Panc1 (cell line): ENCODE measurements around the gene KBTBD4. TPM values are rescaled to one million over a fixed set of nuclear protein-coding genes. Genes with fewer than 3 reads are reported as not detected.

Experiments
- ATAC-seq: fragments of 200-7000 bp; cut with Tn5 transposase; 2 replicates; pipeline ENCODE4 v1.9.1; 2020; ENCODE audit warnings: mild to moderate bottlenecking, moderate library complexity
- BruUV-seq: library from RNA; stranded (reverse); fragments of 400-500 nt; replicated peaks from 2 replicates; lab custom pipeline; 2021; lab: Mats Ljungman, UMichigan
- CTCF ChIA-PET: fragments of 300-600 bp; sonication (Branson Sonifier 250); formaldehyde crosslinking; loops from one replicate; lab custom pipeline; 2022; ENCODE audit warnings: antibody characterized with exemption; lab: Charles Lee
- POLR2A ChIA-PET: fragments of 300-600 bp; sonication (Branson Sonifier 250); formaldehyde crosslinking; loops from one replicate; lab custom pipeline; 2022; ENCODE audit warnings: antibody characterized with exemption; lab: Charles Lee
- DNase-seq: peaks from one replicate; pipeline ENCODE4 v3.0.0-alpha.2; 2010; ENCODE audit warnings: low read depth, low spot score
- H3K27ac ChIP-seq: 2 replicates; pipeline ENCODE4 v1.5.1; 2011; ENCODE audit warnings: mild to moderate bottlenecking, low read length, inconsistent platforms
- H3K27me3 ChIP-seq: fragments of 200-500 bp; sonication (Bioruptor generic); 2 replicates; pipeline ENCODE4 v1.6.0; 2014; ENCODE audit warnings: low read length, inconsistent platforms; ENCODE audit not compliant: control insufficient read depth, insufficient read depth
- H3K36me3 ChIP-seq: fragments of 200-500 bp; sonication (Bioruptor generic); 2 replicates; pipeline ENCODE4 v1.5.1; 2014; ENCODE audit warnings: inconsistent platforms, mild to moderate bottlenecking, low read length, moderate library complexity; ENCODE audit not compliant: control insufficient read depth, insufficient read depth
- H3K4me1 ChIP-seq: 2 replicates; pipeline ENCODE4 v1.5.1; 2011; ENCODE audit warnings: inconsistent platforms, mild to moderate bottlenecking, low read length, moderate library complexity; ENCODE audit not compliant: control insufficient read depth, insufficient read depth
- H3K4me3 ChIP-seq, 2 experiments: 2 replicates each; pipeline ENCODE4 v1.5.1; 2011 to 2012; ENCODE audit warnings: low read depth in 2 of 2, low read length in 2 of 2, mild to moderate bottlenecking in 2 of 2, inconsistent platforms in 1 of 2, moderate library complexity in 1 of 2
- H3K9me3 ChIP-seq: fragments of 200-500 bp; sonication (Bioruptor generic); 2 replicates; pipeline ENCODE4 v1.5.1; 2014; ENCODE audit warnings: low read depth, mild to moderate bottlenecking, inconsistent platforms, low read length, moderate library complexity; ENCODE audit not compliant: control insufficient read depth, insufficient read depth
- POLR2AphosphoS5 ChIP-seq: IDR thresholded peaks from 2 replicates; pipeline ENCODE4 v1.6.1; 2012; ENCODE audit warnings: mild to moderate bottlenecking, low read depth, low read length, moderate library complexity
- SIN3A ChIP-seq: IDR thresholded peaks from 2 replicates; pipeline ENCODE4 v1.6.1; 2012; ENCODE audit warnings: low read depth, mild to moderate bottlenecking, low read length, moderate library complexity, borderline replicate concordance; ENCODE audit not compliant: insufficient read depth
- TCF7L2 ChIP-seq: IDR thresholded peaks from 2 replicates; pipeline ENCODE4 v1.6.1; 2011; ENCODE audit warnings: mild to moderate bottlenecking, low read depth, low read length, inconsistent platforms
- in situ Hi-C: cut with HindIII; loops from 2 replicates; pipeline ENCODE4 v1.10.0; 2016; ENCODE audit warnings: low sequenced_read_pairs, low pct_unique_long_range_greater_than_20kb
- intact Hi-C: fragments of 100-400 bp; cut with micrococcal nuclease; formaldehyde crosslinking; loops from one replicate; pipeline ENCODE4 v1.10.0; 2022; ENCODE audit not compliant: unreplicated experiment
- total RNA-seq: library from RNA; stranded (reverse); gene quantifications from one replicate; pipeline ENCODE4 v1.2.1, GENCODE V29; 2021; ENCODE audit not compliant: unreplicated experiment
- TF ChIP-seq, protein P1 (sequence below), 2 experiments: IDR thresholded peaks; 2 replicates each; pipeline ENCODE4 v1.6.1; 2011 to 2012; ENCODE audit warnings: low read depth in 2 of 2, control low read depth in 1 of 2, low read length in 1 of 2, mild to moderate bottlenecking in 1 of 2, moderate library complexity in 1 of 2; ENCODE audit not compliant: insufficient read depth in 1 of 2
- TF ChIP-seq, protein P2 (sequence below): fragments of 450-650 bp; IDR thresholded peaks from 2 replicates; pipeline ENCODE4 v1.5.1; 2017; ENCODE audit warnings: mild to moderate bottlenecking

Gene KBTBD4
- total RNA-seq, 1 experiment from 2014 or later: 23.2 TPM

DNA sequence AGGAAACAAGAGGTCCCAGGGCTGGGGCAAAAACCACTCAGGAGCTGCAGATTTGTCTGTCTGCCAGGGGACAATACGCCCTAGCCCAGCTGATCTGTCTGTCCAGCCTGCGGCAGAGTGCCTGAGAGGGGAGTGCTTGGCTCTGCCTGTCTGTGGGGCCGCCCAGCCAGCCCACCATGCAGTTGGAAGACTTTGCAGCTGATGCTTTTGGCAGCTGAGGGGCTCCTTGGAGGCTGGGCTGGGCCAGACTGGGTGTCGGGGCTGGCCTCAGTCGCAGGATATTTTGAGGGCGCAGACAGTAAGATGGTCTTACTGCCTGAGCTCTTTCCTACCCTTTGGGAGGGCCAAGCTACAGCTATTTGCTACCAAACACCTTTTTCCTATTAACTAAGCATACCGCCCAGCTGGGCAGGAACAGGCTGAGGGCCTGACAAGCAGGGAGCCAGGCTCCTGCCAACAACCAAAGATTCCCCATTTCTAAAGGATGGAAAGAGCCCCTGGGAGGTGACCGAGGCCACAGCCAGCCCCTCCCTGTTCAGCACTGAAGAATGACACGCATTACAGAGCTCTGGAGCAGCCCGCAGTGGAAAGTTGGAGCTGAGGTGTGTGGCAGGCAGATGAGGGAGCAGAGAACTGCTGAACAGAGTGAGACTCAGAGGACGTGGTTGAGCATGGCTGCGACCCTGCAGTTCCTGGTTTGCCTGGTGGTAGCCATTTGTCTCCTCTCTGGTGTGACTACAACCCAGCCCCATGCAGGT, 7.5 kb upstream of the KBTBD4 start, which contains the start of gene FAM180B:
Gene FAM180B (plus strand): TSS at position 581 of the 758 bp plus-strand sequence. CDS start 91 bp downstream, at position 672.
- no TSS peak for BruUV-seq
- CTCF ChIA-PET: no interaction called here
- TF ChIP-seq TCF7L2 (no peak), POLR2AphosphoS5 (no peak), SIN3A (no peak)
- TF ChIP-seq, protein P1, sequence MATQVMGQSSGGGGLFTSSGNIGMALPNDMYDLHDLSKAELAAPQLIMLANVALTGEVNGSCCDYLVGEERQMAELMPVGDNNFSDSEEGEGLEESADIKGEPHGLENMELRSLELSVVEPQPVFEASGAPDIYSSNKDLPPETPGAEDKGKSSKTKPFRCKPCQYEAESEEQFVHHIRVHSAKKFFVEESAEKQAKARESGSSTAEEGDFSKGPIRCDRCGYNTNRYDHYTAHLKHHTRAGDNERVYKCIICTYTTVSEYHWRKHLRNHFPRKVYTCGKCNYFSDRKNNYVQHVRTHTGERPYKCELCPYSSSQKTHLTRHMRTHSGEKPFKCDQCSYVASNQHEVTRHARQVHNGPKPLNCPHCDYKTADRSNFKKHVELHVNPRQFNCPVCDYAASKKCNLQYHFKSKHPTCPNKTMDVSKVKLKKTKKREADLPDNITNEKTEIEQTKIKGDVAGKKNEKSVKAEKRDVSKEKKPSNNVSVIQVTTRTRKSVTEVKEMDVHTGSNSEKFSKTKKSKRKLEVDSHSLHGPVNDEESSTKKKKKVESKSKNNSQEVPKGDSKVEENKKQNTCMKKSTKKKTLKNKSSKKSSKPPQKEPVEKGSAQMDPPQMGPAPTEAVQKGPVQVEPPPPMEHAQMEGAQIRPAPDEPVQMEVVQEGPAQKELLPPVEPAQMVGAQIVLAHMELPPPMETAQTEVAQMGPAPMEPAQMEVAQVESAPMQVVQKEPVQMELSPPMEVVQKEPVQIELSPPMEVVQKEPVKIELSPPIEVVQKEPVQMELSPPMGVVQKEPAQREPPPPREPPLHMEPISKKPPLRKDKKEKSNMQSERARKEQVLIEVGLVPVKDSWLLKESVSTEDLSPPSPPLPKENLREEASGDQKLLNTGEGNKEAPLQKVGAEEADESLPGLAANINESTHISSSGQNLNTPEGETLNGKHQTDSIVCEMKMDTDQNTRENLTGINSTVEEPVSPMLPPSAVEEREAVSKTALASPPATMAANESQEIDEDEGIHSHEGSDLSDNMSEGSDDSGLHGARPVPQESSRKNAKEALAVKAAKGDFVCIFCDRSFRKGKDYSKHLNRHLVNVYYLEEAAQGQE (IDR thresholded peaks at IDR 0.05; ENCODE audit: insufficient read depth in 1 of 2, low read depth in 2 of 2, low read length in 1 of 2): no peak
- TF ChIP-seq, protein P2, sequence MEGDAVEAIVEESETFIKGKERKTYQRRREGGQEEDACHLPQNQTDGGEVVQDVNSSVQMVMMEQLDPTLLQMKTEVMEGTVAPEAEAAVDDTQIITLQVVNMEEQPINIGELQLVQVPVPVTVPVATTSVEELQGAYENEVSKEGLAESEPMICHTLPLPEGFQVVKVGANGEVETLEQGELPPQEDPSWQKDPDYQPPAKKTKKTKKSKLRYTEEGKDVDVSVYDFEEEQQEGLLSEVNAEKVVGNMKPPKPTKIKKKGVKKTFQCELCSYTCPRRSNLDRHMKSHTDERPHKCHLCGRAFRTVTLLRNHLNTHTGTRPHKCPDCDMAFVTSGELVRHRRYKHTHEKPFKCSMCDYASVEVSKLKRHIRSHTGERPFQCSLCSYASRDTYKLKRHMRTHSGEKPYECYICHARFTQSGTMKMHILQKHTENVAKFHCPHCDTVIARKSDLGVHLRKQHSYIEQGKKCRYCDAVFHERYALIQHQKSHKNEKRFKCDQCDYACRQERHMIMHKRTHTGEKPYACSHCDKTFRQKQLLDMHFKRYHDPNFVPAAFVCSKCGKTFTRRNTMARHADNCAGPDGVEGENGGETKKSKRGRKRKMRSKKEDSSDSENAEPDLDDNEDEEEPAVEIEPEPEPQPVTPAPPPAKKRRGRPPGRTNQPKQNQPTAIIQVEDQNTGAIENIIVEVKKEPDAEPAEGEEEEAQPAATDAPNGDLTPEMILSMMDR: no peak

DNA sequence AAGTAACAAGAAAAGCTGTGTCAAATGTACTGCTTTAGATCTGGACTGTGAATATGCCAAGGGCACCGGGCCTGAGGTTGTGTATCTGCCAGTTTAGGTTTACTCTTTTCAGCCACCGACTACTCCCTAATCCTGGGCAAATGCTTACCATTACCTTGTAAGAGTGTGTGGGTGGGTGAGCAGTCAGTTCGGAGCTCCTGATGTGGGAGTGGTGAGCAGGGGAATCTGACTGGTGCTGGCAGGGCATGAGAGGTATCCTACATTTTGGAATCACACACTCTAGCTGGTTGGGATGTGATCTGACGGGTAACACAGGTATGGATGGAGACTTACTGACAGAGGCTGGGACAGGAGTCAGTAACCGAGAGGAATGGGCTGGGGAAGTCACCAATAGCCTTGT, 5.1 kb upstream of the KBTBD4 start:
- intact Hi-C loops: no loop called here
- ChIA-PET POLR2A (interaction anchor here (0.7 kb wide), 1 partner anchor 23 kb away, joined by 3 read pairs; no protein-coding TSS in a partner anchor), CTCF (no interaction called here)
- DNase-seq (no peak), ATAC-seq (no peak)
- BruUV-seq: no TSS peak
- H3K9me3 ChIP-seq: no peaks in the 10 kb centered on the region
- H3K4me3 ChIP-seq: no peak overlapping the region
- peaks cover 6% of the 10 kb centered on the region for H3K4me1 ChIP-seq
- TF ChIP-seq, protein P2: no peak
- TF ChIP-seq, protein P1 (IDR thresholded peaks at IDR 0.05; ENCODE audit: insufficient read depth in 1 of 2, low read depth in 2 of 2, low read length in 1 of 2): no peak
- TF ChIP-seq TCF7L2 (no peak), SIN3A (no peak), POLR2AphosphoS5 (no peak)
- in situ Hi-C loops: no loop called here
- H3K27ac ChIP-seq: no peak overlapping the region
- no peaks in the 10 kb centered on the region for H3K27me3 ChIP-seq
- H3K36me3 ChIP-seq: peaks cover 9% of the 10 kb centered on the region

More for the DNA sequence above, 7.5 kb upstream of the KBTBD4 start, which contains the start of gene FAM180B:
- no peaks in the 10 kb centered on the region for H3K27me3 ChIP-seq
- no peak within 1 kb of the TSS for H3K4me3 ChIP-seq
- H3K4me1 ChIP-seq: no peaks in the 10 kb centered on the region
- H3K9me3 ChIP-seq: no peaks in the 10 kb centered on the region
- no peak for DNase-seq
- H3K27ac ChIP-seq: no peak within 1 kb of the TSS
- POLR2A ChIA-PET: no interaction called here
- in situ Hi-C loops (no loop called here), intact Hi-C loops (no loop called here)
- H3K36me3 ChIP-seq: peaks cover 9% of the 10 kb centered on the region
- ATAC-seq: peak; percentile 24; the same call in 1 of the 2 replicates
